GM19463 (cell line): Measurements from ENCODE around the gene ATP13A3.

Experiments
- ATAC-seq: cut with Tn5 transposase; IDR thresholded peaks from one replicate; pipeline ENCODE4 v1.9.1; 2021; ENCODE audit warnings: mild to moderate bottlenecking, moderate library complexity; ENCODE audit not compliant: unreplicated experiment

Gene ATP13A3

DNA sequence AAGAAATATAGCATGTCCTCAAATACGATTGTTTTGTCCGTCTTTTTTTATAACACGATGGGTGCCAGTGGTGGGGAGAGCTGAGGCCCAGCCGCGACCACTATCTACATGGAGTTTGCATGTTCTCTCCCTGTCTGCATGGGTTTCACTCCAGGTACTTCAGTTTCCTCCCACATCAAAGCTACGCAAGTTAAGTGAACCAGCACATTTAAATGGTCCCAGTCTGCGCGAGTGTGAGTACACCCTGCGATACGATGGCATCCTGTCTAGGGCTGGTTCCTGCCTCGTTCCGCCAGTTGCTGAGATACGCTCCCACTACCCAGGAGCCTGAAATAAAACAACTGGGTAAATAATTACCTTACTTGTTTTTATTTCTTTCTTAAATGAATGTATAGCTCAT is 40.6 kb downstream of the ATP13A3 start:
- no peak for ATAC-seq

DNA sequence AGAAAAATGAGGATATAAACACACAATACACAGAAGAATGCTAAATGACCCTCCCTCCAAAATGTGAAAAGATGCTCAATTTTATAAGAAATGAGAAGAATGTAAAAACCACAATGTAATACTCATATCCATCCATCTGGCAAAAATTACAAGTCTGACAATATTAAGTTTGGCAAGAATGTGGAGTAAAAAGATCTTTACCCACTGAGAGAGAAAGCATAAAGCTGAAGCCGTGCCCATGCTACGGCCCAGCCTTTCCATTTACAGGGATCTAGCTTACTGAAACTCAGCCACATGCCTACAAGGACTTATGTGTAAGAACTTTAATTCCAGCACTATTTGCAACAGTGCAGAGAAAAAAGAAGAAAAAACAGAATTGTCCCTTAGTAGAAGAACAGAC is 42.9 kb downstream of the ATP13A3 start:
- ATAC-seq, result no peak

DNA sequence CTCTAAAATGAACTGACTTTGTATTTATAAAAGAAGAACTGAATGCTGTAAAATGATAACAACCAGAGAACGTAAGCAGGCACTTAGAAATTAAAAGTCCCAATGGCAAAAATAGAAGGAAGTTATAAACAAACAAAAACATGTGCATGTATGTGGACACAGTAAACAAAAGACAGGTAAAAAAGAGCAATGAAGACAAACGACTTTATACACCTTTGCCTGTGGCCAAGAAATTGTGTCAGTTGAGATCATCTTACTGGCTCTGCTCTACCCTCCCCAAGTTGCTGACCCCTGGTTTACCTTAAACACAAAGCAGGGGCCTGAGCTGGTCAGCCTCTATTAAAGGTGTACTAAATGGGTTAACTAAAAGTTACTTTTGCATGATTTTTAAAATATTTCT is 46.0 kb downstream of the ATP13A3 start:
- ATAC-seq, result no peak

DNA sequence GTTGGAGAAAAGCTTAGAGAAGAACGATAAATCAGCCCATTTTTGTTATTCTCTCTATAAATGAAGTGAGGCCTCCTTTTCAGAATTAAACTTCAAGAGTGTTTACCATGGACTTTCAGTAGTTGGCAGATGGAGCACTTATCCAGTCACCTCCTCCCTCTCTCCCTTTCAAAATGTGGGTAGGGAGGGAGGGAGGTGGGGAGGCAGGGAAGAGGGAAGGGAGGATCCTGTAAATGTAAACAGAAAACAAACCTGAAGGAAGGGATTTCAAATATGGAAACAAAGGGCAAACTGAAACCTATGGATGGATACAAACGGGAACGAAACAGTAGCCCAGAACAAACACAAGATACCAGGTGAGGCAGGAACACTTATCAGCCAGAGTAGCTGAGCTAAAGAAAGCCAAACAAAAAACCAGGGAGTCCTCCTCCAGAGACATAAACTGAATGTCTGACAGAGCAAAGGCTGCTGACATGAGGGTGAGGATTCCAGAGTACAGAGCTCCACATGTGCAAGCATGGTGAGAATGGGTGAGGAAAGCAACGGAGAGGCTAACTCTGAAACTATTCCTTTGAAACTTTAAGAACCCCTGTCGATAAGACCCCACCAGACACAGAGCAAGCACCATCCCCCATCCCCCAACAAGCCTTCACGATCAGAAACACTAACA is 46.8 kb downstream of the ATP13A3 start:
- ATAC-seq, result no peak

DNA sequence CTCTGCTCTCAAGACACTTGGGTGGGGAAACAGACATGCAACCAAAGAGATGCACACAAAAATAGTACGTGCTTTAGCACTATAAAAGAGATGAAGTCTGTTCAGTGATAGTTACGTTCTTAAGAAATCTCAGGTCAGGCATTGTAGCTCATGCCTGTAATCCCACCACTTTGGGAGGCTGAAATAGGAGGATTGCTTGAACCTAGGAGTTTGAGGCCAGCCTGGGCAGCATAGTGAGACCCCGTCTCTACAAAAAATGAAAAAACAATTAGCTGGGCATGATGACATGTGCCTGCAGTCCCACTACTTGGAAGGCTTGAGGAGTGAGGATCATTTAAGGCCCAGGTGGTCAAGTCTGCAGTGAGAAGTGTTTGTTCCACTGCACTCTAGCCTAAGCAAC is 52.3 kb downstream of the ATP13A3 start:
- ATAC-seq, result no peak

DNA sequence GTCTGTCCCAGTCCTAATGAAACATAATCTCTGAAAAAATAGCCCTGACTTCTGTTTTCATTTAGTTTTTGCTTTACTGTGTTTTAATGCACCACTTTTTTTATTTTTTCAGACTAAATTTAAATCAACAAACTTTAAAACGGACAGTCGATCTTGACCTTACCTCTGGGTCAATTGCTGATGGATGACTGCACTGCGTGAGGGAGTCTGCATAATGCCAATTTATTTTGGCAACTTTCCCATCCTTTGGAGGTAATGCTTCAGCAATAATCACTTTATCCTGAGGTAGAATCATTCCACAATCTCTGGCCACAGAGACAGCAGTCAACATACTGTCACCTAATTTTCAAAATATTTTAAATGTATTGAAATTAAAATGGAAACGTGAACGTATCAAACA is 55.2 kb downstream of the ATP13A3 start:
- ATAC-seq, result no peak

DNA sequence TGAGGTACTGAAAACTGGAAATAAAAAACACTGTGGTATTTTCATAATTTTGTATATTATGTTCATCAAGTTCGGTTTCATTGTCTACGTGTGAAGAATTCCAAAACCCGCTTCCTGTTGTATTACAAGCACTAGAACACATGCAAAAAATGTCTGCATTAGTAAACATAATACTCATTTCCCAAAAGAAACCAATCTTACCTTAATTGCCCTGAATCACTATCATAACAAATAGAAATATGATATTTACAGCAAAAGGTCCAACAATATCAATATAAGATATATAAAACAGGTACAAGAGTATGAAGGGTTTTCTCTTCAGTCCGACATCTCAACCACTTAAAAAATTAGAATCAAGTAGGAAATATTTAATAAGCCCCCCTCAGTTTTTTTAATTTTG is 61.4 kb downstream of the ATP13A3 start:
- ATAC-seq, result no peak

DNA sequence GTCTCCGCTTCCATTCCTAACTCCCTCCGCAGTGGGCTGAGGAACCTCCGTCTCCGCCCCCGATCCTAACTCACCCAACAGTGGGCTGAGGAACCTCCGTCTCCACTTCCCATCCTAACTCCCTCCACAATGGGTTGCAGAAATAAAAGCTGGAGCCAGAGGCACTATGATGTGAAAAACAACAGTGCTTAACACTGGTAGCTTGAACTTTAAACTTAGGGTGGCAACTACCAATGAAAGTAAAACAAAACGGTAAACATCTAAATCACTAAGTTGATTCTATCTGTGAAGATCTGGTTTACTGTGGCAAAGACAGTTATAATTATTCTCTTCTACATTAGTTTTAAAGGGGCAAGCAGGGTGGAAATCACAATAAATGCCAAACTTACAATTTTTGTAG is 61.8 kb downstream of the ATP13A3 start:
- no peak for ATAC-seq

DNA sequence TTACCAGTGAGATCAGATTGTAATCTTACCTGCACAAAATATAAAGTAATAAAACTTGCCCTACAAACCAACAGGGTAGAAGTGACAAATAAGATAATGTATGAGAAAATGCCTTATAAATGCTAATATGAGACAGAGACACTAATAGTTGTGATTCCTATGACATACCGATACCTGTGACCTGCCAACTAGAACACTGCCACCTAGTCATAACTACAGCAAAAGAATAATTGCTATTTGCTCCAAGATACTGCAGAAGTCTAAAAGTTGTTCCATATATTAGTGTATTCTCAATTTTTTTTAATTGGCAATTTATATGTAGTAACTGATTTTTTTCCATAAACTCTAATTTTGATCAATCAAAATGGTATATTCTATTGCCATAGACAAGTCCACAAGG is 62.4 kb downstream of the ATP13A3 start:
- no peak for ATAC-seq

DNA sequence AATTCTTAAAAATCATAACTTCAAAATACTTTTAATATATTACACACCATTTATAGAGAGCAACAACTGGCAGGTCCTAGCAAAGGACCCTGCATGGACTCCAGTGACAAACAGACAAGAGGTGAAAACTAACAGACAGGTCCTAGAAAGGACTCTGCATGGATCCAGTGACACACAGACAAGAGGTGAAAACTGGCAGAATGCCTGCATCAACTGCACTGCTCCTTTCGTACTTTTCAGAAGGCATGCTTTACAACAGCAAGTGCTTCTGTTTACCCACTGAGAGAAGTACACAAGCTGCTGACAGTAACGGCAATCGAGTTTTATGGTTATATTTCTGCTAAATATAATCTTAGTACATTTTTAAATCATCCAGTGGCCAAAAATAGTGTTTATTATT is 63.5 kb downstream of the ATP13A3 start:
- no peak for ATAC-seq

DNA sequence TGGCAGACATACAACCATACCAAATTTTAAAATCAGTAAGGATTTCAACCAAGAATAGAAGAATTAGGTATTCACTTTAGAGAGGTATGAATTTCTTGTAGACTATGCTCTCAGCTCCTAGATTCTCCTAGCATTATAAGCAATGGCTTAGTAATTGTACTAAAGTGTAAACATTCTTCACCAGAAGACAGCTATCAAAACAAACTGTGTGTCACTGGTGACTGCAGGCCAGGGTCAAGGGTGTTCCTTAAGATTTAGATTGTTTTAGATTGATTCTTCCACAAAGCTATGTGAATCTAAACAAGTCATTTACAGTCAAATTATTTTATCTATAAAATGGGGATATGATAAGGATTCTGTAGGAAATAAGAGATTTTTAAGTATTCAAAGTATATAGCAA is 64.6 kb downstream of the ATP13A3 start:
- ATAC-seq, result no peak

DNA sequence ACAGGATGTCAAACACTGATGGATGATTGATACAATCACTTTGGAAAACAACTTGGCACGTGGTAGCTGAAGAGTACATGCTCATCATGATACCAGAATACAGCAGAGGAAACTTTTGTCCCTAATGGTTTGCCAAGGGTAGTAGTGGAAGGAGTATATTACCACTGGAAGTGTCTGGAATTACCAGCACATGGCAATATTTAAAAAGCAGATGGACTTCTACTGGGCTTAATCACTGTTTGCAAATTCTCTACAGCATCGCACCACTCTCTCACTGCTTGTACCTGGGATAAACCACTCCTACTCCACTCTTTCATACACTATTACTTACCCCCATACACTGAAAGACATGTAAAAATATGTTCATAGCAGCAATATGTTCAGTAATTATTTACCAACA is 68.1 kb downstream of the ATP13A3 start:
- no peak for ATAC-seq

DNA sequence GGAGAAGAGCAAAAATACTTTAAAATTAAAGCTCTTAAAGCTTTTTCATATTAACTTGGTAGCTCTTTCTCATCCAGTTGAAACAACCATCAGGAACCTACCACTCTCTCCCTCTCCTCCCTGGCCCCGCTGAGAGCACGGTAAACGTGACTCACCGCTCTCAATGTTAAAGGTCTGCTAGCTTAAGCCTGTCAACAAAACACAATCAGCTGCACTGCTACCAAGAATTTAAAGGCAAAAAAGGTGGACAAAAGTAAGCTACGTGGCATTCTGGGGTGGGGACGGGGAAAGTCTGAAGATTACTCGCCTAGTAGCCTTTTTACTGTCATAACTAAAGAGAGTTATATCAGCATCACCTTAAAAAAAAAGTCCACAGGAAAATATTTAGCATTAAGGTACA is 79.4 kb downstream of the ATP13A3 start:
- ATAC-seq, result no peak

DNA sequence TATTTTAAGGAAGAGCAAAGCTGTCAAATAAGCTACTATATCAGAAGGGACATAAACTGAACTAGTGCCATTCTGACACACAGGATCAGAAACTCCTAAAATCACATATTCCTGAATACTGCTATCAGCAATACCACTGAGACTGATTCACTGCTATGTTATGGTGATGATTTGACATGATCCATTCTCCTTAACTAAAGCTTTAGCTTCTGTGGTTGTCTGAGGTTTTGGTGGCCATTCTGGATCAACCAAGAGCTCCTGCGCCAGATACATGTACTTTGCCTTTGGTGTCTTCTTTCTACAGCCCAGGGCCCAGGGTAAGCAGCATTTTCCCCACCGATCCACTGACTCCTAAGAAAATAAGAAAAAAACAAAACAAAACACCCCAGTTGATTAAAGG is 81.0 kb downstream of the ATP13A3 start:
- ATAC-seq, result no peak

DNA sequence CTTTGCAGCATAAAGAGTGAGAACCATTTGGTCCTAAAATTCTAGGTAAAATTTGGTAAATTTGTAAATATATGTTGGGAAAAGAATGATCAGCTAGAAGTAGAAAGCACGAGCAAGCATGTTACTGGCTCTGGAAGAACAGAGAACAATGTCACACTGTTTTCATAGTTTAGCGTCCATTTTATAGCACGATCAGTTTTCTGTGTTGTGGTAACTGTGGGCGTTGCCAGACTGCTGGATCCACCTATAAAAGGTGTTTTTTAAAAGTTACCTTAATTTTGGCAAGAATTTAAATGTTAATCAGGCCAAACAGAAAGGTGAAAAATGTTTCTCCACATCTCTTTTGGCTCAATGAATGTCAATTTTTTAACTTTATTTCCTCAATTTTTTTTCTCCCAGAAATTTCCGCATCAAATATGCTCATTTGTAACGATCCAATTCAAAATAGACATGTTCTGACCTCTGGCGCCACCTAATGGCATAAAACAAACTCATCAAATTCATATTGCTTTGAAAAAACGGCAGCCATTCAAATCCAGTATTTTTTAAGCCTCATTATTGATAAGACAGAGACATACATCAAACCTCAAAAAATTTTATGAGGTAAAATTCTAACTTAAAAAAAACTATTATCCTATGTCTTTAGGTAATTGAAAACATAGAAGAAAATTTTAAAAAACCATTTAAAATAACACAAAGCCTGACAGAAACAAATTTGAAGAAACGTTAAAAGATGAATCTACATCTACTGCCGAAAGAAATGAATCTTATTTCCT is 82.2 kb downstream of the ATP13A3 start:
- no peak for ATAC-seq

DNA sequence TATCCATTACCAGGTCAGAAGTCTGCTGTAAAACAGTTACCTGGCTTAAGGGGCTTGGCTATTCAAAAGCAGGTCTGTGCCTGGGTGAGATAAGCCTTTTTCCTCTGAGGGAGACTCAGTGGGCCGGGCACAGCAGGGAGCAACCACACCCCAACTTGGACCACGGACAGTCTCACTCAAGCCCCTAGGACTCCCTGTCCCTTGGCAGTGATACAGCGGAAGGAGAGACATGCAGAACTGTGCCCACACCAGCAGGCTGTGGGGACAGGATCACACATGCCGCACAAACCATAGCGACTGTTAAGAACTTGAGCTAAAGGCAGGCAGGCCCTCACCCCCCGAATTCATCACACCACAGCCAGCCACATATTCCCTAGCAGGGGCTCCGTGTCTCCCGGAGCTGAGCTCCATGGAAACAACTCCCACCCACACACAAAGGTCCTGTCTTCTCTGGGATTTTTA is 84.9 kb downstream of the ATP13A3 start:
- ATAC-seq, result no peak

DNA sequence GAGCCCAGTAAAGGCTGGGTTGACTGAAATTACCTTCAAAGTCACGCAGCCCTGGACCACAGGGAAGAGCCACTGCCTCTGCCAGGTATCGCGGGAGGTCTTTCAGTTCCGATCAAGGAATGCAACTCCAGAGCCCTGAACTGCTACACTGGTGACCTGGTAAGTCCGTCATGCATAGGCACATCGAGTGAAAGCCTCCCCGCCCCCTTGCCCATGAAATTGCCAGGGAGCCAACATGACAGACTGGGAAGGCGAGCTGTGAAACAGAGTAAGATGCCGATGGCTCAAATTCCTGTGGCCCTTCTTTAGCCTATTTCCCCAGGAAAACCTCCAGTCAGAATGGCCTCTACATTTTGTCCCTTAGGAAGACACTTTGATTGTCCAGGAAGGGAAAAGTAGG is 85.5 kb downstream of the ATP13A3 start:
- ATAC-seq, result no peak

DNA sequence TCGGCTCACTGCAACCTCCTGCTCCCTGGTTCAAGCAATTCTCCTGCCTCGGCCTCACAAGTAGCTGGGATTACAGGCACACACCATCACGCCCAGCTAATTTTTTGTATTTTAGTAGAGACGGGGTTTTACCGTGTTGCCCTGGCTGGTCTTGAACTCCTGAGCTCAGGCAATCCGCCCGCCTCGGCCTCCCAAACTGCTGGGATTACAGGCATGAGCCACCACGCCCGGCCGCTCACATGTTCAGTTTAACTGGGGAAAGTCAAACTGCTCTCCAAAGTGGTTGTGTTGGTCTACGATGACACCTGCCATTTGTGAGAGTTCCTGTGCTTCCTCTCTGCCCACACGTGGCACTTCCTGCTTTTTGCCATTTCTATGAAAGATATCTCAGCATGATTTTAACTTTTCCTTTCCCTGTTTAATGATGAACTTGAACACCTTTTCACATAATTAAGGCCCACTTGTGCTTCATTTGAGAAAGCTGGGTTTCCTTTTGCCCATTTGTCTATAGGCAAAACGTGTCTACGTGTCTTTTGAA is 86.9 kb downstream of the ATP13A3 start:
- no peak for ATAC-seq

DNA sequence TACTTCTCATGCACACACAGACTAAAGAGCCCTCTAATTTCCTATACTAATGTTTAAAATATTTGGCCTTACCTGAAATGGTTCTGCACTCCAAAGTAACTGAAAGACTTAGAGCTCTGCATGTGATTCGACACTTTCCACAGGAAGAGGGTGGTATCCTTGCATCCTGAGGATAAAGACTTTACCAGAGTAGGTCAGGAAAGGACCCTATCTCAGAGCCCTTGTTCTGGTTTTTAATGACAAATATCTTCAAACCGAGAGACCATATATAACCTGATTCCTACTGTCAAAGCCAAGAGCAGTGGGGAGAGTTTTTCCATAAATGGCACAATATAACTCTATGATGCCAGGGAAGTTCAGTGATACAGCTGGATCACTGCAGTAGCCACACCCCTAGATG is 87.6 kb downstream of the ATP13A3 start, which contains the start of gene GP5:
Gene GP5 (minus strand): TSS at position 101 of the 400 bp plus-strand sequence. CDS start 984 bp downstream, outside the sequence.
- no peak for ATAC-seq

DNA sequence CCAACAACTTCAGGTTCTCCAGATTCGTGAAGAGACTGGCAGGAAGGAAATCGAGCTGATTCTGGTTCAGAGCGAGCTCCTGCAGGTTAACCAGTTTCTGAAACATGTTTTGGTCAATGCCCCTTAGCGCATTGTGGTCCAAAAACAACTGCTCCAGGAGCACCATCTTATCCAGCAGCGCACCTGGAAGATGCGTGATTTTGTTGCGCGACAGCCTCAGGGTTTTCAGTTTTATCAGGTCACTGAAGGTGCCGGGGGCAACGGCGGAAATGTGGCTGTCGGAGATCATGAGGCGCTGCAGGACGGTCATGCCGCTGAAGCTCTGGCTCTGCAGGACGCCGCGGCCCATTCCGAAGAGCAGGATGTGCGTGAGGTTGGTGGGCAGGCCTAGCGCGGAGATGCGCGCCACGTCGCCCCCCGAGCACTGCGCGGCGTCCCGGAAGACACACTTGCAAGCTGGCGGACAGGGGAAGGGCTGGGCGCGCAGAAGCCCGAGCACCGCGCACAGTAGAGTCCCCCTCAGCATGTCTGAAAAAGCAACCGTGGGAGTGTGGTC is 89.0 kb downstream of the ATP13A3 start:
- ATAC-seq, result no peak

DNA sequence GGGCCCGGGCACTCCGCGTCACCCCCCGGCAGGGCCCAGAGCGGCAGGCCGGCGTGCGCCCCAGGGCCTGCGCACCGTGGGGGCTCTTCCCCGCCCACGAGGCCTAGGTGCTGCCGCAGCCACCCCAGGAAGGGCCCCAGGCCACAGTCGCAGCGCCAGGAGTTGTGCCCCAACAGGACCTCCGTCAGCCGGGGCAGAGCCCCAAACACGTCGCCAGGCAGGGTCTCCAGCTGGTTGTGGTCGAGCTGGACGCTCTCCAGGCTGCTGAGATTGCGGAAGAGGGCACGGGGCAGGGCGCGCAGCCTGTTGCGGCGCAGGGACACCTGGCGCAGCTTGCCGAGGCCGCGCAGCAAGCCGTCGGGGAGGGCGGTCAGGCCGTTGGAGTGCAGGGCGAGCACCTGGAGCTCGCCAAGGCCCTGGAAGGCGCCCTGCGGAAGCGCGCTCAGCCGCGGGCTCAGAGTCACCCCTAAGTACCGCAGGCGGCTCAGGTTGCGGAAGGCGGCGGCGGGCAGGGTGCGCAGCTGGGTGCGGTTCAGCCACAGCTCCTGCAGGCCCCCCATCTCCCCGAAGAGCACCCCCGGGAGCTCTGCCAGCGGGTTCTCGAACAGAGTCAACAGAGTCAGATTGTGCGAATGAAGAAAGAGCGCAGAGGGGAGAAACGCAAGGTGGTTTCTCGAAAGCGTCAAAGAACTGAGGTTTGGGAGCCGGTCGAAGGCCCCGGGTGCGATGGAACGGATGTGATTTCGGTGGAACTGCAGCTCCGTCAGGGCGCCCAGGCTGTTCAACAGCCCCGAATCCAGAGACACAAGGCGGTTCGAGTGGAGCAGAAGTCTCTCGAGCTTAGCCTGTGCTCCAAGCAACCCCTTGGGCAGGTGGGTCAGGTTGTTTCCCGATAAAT is 89.7 kb downstream of the ATP13A3 start:
- ATAC-seq, result peak; percentile 33
